ENCODE measurements around the gene NHLRC2. TPM values are rescaled to one million over a fixed set of nuclear protein-coding genes. Genes with fewer than 3 reads are reported as not detected.

The NHLRC2 gene
- total RNA-seq, 2 experiments from 2014 or later = 4.6 TPM

DNA sequence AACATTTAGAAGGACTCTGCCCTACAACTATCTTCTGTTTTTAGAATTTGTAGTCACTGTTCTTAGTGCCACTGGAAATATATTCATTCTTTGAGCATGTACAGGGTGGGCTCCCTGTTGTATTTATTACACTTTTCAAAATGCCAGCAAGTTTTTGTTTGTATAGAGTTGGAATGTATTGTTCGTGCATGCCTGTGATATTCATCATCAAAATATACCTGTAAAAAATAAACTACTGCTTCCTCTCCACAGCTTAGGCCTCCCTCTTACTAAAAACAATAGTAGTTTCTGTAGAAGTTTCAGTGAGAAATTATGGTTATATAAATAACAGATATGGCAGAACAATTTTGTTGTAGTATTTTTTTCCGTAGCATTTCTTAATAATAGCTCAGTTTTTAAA lies 61.6 kb downstream of the NHLRC2 start:
- CTCF ChIA-PET = interaction anchor here (0.6 kb wide), 1 partner anchor 44 kb away, joined by 3 read pairs; no protein-coding TSS in a partner anchor
- H3K27me3 ChIP-seq (ENCODE audit: control insufficient read depth in 1 of 2, insufficient read depth in 2 of 2, low read length in 2 of 2) = no peaks in the 10 kb centered on the region
- Mint-ChIP-seq H3K27me3 (no peaks in the 10 kb centered on the region), H3K9me3 (no peaks in the 10 kb centered on the region), H3K4me1 (ENCODE audit: low read depth) (no peaks in the 10 kb centered on the region), H3K4me3 (no peak overlapping the region), H3K36me3 (ENCODE audit: low read depth) (peaks cover 5% of the 10 kb centered on the region), H3K27ac (no peak overlapping the region)
- TF ChIP-seq, protein P1, sequence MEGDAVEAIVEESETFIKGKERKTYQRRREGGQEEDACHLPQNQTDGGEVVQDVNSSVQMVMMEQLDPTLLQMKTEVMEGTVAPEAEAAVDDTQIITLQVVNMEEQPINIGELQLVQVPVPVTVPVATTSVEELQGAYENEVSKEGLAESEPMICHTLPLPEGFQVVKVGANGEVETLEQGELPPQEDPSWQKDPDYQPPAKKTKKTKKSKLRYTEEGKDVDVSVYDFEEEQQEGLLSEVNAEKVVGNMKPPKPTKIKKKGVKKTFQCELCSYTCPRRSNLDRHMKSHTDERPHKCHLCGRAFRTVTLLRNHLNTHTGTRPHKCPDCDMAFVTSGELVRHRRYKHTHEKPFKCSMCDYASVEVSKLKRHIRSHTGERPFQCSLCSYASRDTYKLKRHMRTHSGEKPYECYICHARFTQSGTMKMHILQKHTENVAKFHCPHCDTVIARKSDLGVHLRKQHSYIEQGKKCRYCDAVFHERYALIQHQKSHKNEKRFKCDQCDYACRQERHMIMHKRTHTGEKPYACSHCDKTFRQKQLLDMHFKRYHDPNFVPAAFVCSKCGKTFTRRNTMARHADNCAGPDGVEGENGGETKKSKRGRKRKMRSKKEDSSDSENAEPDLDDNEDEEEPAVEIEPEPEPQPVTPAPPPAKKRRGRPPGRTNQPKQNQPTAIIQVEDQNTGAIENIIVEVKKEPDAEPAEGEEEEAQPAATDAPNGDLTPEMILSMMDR (IDR thresholded peaks at IDR 0.05) = no peak
- ATAC-seq (ENCODE audit: poor library complexity) (no peak), DNase-seq (no peak)
- H3K27ac ChIP-seq (ENCODE audit: low read depth in 1 of 2, low read length in 2 of 2) = no peak overlapping the region
- H3K9me3 ChIP-seq (ENCODE audit: control insufficient read depth in 1 of 2, insufficient read depth in 1 of 2, low read length in 2 of 2) = no peaks in the 10 kb centered on the region
- H3K4me1 ChIP-seq (ENCODE audit: insufficient read depth, low read length) = no peaks in the 10 kb centered on the region
- H3K36me3 ChIP-seq (ENCODE audit: insufficient read depth, low read length) = no peaks in the 10 kb centered on the region
- intact Hi-C loops (cut with DNase I, micrococcal nuclease) = no loop called here
- POLR2A ChIA-PET = no interaction called here
- H3K4me3 ChIP-seq (ENCODE audit: low read length) = no peak overlapping the region

DNA sequence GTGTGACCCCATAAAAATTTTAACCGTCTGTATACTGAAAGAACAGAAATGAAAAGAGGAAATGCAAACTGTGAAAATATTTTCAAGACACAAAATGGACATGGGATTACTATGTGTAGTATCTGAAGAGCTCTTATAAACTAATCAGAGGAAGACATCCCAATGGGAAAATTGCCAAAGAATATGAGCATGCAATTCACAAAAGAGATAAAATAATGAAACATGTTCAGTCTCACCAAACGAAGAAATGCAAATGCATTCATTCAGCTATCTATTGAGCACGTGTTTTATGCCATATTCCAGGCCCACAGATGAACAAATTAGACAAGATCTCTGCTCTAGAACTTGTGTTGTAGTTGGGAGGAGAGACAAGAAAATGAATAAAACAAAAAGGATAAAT lies 63.2 kb downstream of the NHLRC2 start:
- TF ChIP-seq, protein P1 (IDR thresholded peaks at IDR 0.05) = no peak
- H3K36me3 ChIP-seq (ENCODE audit: insufficient read depth, low read length) = no peaks in the 10 kb centered on the region
- Mint-ChIP-seq H3K27ac (no peak overlapping the region), H3K4me3 (no peak overlapping the region), H3K9me3 (no peaks in the 10 kb centered on the region), H3K4me1 (ENCODE audit: low read depth) (no peaks in the 10 kb centered on the region), H3K27me3 (no peaks in the 10 kb centered on the region), H3K36me3 (ENCODE audit: low read depth) (peaks cover under 1% of the 10 kb centered on the region)
- no peak overlapping the region for H3K27ac ChIP-seq (ENCODE audit: low read depth in 1 of 2, low read length in 2 of 2)
- no peaks in the 10 kb centered on the region for H3K27me3 ChIP-seq (ENCODE audit: control insufficient read depth in 1 of 2, insufficient read depth in 2 of 2, low read length in 2 of 2)
- H3K4me3 ChIP-seq (ENCODE audit: low read length) = no peak overlapping the region
- DNase-seq = no peak
- intact Hi-C loops (cut with DNase I, micrococcal nuclease) = no loop called here
- no peak for ATAC-seq (ENCODE audit: poor library complexity)
- POLR2A ChIA-PET = no interaction called here
- no peaks in the 10 kb centered on the region for H3K4me1 ChIP-seq (ENCODE audit: insufficient read depth, low read length)
- CTCF ChIA-PET = interaction anchor here (1.0 kb wide), 1 partner anchor 16 kb away, joined by 3 read pairs; no protein-coding TSS in a partner anchor
- H3K9me3 ChIP-seq (ENCODE audit: control insufficient read depth in 1 of 2, insufficient read depth in 1 of 2, low read length in 2 of 2) = no peaks in the 10 kb centered on the region

DNA sequence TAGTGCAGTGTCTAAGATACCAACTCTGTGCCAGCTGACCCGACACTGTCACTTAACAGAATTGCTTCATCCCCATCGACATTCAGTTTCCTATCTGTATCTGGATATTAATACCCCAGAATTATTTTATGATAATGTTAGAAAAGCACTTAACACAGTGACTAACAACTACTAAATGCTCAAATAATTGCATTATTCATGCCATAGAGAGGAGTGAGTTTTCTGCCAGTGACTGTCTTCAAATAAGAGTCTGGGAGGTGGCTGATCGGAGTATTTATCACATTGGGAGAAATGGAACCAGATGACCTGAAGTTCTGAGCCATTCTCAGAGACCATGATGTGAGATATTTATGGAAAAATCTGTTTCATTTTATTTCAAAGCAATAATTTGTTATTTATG lies 65.7 kb downstream of the NHLRC2 start:
- Mint-ChIP-seq H3K4me3 (no peak overlapping the region), H3K9me3 (peaks cover 3% of the 10 kb centered on the region), H3K4me1 (ENCODE audit: low read depth) (no peaks in the 10 kb centered on the region), H3K27me3 (peaks cover 18% of the 10 kb centered on the region), H3K27ac (no peak overlapping the region), H3K36me3 (ENCODE audit: low read depth) (no peaks in the 10 kb centered on the region)
- TF ChIP-seq, protein P1 (IDR thresholded peaks at IDR 0.05) = no peak
- H3K4me1 ChIP-seq (ENCODE audit: insufficient read depth, low read length) = no peaks in the 10 kb centered on the region
- ATAC-seq (ENCODE audit: poor library complexity) (no peak), DNase-seq (no peak)
- H3K9me3 ChIP-seq (ENCODE audit: control insufficient read depth in 1 of 2, insufficient read depth in 1 of 2, low read length in 2 of 2) = peaks cover 0 to 10% of the 10 kb centered on the region in 2 experiments
- no peaks in the 10 kb centered on the region for H3K27me3 ChIP-seq (ENCODE audit: control insufficient read depth in 1 of 2, insufficient read depth in 2 of 2, low read length in 2 of 2)
- H3K36me3 ChIP-seq (ENCODE audit: insufficient read depth, low read length) = no peaks in the 10 kb centered on the region
- H3K27ac ChIP-seq (ENCODE audit: low read depth in 1 of 2, low read length in 2 of 2) = no peak overlapping the region
- H3K4me3 ChIP-seq (ENCODE audit: low read length) = no peak overlapping the region
- POLR2A ChIA-PET = no interaction called here
- CTCF ChIA-PET = no interaction called here
- intact Hi-C loops (cut with DNase I, micrococcal nuclease) = no loop called here
